Left lobe of liver (tissue), 2 donors: Measurements from ENCODE around the gene TMEM200A. TPM values are rescaled to one million over a fixed set of nuclear protein-coding genes. Genes with fewer than 3 reads are reported as not detected.
"Not testable (repeated sequence)": the region's sequence is repeated elsewhere in the genome, so short reads cannot be mapped to it uniquely, and the experiment has no call there.

Experiments used
- ATAC-seq: fragments of 200-7000 bp; cut with Tn5 transposase; one replicate; pipeline ENCODE4 v1.9.1; 2020; ENCODE audit warnings: mild to moderate bottlenecking, moderate library complexity
- DNase-seq: peaks from one replicate; pipeline ENCODE4 v3.0.0-alpha.2; 2020; ENCODE audit warnings: low spot score
- total RNA-seq: library from RNA; stranded (reverse); gene quantifications from one replicate; pipeline ENCODE4 v1.2.1, GENCODE V29; 2021
- donor health status: DM: no; HTN: no; CAD: no; lungs with moderate emphysema.
- donor health status: DM: no; HTN: yes; CAD: no.

TMEM200A gene
- total RNA-seq: 0.10 TPM

DNA sequence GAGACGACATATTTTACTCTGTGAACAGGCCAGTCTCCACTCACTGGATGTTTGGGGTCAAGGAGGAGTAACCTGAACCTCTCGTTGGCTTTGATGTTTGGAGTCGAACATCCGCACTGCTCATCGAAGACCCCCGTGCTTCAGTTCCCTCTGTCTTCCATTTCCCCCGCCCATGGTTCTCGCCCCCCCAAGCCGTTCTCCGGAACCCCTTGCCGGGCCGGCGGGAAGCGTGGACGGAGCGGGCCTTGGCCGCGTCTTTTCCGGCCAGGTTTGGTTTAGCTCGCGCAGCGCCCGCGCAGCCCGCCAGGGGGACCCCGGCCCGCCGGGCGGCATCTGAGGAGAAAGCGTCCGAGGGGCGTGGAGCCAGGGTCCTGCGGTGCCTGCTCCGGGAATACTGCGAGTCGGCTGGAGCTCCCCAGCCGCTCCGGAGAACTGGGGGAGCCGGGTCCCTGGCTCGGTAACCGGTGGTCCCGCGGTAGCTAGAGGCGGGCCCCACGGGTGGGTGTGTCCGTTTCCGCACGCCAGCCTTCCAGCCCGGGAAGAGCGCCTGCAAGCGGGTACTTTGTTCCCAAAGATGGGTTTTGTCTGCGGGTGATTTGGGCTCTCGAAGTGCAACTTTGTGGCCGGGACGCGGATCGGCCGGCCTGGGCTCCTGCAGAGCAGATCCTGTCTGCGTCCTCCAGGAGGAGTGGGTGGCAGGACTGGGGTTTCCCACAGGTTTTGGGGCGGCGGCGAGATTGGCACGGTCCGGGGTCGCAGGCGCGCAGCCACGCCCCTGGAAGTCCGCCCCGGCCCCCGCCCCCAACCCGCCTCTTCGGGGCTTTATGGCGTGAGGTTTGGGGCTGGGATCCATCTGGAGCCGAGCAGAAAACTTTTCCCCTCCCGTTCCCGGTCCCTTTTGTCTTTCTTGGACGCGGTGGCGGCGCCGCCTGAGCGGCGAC is at the start of gene TMEM200A:
Gene TMEM200A, plus strand, starts transcription at position 852 of the 941 bp plus-strand sequence. CDS start 74,406 bp downstream, outside the sequence.
- DNase-seq (peak; percentile 43), ATAC-seq (peak; percentile 63)

DNA sequence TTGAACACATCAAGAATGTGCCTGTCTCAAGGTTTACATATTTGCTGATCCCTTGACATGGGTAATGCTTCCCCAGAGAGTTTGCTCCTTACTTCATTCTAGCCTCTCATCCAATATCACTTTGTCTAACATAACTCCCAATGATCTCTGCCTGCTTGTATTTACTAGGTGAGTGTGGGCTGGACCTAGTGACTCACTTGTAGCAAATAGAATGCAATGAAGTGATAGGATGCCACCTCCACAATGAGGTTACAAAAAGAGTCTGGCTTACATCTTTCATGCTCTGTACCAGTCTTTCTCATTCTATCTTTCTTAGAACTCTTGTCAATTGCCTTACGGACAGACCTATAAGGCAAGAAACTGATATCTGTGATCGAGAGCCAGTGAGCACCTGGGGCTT is 44.9 kb upstream of the TMEM200A start:
- no peak for DNase-seq
- no peak for ATAC-seq

DNA sequence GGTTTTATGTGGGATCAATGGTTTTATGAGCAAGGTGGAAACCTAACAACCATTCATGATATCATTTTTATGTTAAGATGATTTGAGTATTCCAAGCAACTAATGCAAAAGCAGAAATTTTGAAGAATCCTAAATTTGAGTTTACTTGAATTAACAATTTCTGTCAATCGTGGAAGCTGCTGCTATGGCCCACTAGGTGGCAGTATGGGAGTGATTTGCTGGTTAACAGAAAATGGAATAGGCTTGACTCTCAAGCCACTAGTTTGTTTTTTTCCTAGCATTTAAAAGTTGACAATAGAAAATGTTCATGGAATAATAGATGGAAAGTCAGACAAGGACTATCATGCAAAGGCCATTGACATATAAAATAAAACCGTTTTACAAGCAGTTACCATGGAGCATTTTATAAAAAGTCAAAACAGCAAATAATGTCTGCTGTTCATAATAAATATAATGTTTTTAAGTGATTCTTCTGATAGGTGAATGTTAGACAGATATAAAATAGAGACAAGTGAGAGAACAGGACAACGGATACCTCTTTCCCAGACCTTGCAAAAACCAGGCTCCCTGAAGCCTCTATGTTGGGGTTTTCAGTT is 43.0 kb upstream of the TMEM200A start:
- DNase-seq (no peak), ATAC-seq (peak; percentile 86)

DNA sequence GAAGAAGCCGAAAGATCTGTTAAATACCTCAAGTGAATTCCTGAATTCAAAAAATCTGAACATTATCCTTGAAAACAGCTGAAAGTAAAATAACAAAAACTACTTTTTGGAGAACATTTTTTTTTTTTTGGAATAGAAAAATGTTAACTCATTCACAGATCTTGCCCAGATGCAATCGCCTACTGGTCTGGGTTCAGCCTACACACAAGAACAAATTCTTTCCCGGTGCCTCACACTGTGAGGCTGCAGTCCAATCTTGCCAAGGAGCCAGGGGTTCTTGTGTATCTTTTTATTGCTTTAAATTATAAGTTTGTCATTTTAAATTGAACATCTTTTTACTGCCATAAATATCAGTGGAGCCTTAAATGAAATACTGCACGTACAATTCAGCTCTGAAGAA is 41.2 kb upstream of the TMEM200A start:
- DNase-seq (no peak), ATAC-seq (no peak)

DNA sequence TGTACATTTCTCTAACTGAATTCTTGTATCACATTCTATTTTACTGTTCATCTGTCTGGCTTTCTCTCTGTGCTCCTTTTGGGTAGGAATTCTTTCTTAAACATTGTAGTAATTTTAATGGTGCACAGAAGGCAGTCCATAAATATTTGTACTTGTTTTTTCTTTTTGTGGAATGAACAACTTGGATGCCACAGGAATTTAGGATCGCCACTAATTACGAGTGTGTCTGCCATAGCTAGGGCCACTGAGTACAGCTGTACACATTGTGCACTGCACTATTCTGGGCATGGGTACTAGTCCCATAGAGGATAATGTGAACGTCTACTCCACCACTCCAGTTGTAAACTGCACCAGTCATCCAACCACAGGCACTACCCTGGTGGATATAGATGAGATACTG is 39.3 kb upstream of the TMEM200A start:
- DNase-seq (no peak), ATAC-seq (no peak)

DNA sequence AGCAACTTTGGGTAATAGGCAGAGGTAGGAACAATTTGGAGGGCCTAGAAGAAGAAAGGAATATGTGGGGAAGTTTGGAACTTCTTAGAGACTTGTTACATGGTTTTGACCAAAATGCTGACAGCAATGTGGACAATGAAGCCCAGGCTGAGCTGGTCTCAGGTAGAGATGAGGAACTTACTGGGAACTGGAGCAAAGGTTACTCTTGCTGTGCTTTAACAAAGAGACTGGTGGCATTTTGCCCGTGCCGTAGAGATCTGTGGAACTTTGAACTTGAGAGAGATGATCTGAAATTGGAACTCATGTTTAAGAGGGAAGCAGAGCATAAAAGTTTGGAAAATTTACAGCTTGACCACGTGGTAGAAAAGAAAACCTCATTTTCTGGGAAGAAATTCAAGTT is 28.3 kb upstream of the TMEM200A start:
- DNase-seq (peak; percentile 79), ATAC-seq (peak; percentile 76)

DNA sequence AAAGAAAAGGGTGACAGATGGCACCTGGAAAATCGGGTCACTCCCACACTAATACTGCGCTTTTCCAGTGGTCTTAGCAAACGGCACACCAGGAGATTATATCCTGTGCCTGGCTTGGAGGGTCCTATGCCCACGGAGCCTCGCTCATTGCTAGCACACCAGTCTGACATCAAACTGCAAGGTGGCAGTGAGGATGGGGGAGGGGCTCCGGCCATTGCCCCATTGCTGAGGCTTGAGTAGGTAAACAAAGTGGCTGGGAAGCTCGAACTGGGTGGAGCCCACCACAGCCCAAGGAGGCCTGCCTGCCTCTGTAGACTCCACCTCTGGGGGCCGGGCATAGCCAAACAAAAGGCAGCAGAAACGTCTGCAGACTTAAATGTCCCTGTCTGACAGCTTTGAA is 19.5 kb upstream of the TMEM200A start:
- not testable (repeated sequence) for DNase-seq, ATAC-seq

DNA sequence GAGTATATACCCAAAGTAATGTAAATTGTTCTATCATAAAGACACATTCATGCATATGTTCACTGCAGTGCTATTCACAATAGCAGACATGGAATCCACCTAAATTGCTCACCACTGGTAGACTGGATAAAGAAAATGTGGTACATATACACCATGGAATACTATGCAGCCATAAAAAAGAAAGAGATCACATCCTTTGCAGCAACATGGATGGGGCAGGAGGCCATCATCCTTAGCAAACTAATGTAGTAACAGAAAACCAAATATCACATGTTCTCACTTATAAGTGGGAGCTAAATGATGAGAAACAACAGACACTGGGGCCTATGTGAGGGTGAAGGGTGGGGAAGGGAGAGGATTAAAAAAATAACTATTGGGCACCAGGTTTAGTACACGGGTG is 11.5 kb upstream of the TMEM200A start:
- no peak for ATAC-seq
- no peak for DNase-seq

DNA sequence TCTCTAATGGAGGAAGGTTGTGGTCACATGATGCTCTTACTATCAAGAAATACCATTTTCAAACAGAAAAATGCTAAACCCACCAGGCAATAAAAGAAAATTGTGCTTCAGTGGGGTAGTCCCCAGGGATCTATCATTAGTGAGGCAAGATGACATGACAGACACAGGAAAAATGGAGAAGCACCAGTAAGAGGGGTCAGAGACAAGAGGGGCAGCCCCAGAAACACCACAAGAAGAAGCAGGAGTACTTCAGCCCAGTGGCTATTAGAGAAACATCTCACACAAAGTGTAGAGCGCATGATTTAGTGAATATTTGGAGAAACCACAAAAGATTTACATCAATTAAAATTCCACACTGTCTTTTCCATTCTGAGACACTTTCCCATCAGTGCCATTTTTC is 10.2 kb upstream of the TMEM200A start:
- DNase-seq (no peak), ATAC-seq (no peak)

DNA sequence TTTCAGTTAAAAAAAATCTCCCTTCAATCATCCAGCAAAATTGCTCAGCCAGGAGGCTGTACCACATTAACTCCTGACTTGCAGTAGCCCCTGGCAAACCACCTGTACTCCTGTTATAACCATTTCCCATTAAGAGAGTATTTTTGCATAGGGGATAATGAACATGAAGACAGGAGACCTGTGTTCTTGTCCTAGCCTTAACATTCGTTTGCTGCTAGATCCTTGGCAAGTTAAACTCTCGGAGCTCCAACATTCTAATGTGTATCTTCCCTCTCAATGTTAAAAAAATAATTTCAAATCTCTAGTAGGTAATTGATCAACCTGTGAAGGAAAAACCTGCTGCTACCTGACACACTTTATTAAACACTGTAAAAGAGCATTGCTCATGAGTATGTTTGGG is 8.4 kb upstream of the TMEM200A start:
- ATAC-seq (no peak), DNase-seq (no peak)

DNA sequence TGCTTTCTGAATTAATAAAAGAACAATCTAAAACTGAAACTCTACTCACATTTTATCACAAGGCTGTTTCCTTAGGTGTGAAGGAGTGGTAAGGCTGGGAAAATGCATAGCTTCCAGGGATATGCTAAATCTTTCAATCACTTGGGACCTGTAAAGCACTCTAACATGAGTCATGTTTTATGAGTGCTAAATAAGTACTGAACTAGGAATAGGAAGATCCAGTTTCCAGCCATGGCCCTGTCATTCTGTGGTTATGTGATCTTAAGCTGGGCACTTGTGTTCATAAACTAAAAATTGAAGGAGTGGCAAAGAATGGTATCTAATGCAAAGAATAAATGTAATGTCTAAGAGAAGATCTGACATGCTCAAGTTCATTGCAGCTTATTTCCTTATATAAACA is 6.1 kb upstream of the TMEM200A start:
- DNase-seq (no peak), ATAC-seq (no peak)

DNA sequence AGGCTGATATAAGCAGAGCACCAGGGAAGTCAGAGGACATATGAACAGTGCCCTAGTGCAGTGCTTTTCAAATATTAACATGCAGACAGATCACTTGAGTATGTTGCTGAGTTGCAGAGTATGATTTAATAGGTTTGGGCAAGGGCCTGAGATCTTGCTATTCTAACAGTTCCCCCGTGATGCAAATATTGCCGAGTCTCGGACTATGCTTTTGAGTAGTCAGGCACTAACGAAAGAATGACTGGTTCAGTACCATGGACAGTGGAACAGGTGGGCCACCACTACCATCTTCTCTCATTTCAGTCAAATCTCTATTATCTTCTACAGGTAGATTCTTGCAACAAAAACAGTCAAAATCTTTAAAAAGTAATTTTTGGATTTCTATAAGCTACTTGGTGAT is 3.7 kb upstream of the TMEM200A start:
- DNase-seq (no peak), ATAC-seq (peak; percentile 53)

DNA sequence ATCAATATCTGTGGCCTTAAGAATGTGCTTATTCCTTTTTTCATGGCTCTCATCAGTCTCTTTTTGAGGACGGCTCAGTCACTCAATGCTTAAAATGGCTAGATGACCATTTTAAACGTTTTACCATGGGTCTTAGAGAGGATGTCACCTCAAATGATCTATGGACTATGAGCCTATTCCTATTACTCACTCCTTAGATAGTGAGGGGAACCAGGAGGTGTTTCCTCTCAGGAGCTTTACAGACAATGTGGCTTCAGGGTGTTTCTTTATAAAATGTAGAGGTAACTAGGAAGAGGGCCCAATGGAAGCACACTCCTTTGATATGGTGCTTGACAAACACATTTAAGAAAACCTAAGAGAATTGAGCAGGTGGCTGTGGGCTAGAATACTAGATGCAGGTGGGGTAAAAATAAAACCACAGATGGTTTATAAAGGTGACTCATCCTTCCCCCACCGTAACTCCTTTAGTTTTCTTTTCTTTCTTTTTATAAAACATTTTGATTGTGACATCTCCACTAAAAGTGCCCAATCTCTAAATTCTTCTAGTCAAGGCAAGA is 1.5 kb upstream of the TMEM200A start:
- no peak for DNase-seq
- ATAC-seq: no peak

DNA sequence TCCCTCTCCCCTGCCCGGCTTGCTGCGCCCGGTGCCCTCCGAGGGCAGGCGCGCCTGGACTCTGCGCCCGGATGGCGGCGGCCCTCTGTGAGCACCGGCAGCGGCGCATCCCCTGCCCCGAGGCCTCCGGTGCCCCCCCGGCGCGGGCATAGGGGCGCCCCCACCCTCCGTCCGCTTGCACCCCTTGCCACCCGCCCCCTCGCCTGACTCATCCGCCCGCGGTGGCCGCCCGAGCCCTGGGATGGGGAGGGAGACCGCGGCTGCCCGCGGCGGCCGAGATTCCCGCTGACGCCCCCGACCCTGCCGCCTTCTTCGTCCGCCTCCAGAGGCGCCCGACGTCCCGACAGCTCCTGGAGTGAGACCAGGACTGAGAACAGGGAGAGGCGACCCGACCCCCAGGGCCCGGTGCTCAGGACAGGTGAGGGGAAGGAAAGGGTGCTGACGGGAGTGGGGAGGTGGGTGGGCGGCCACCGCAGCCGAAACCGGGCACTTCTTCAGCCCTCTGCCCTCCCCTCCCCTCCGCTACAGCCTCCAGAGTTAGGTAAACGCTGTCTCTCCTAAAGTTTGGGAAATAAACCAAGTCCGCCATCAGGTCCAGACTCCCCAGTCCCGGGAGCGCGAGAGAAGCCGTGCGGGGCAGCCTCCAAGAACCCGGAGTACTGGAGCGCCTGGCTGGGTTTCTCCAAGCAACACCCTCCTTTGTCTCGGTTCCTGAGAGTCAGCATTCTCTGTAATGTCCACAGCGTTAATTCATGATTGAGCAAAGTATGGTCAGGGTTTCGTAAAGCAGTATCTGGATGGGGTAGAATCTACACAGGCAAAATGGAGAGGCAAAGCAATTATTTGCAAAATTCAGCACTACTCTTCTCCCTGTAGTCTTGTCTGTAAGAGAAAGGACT is 539 bp downstream of the TMEM200A start:
- DNase-seq: no peak
- ATAC-seq: peak; percentile 62

DNA sequence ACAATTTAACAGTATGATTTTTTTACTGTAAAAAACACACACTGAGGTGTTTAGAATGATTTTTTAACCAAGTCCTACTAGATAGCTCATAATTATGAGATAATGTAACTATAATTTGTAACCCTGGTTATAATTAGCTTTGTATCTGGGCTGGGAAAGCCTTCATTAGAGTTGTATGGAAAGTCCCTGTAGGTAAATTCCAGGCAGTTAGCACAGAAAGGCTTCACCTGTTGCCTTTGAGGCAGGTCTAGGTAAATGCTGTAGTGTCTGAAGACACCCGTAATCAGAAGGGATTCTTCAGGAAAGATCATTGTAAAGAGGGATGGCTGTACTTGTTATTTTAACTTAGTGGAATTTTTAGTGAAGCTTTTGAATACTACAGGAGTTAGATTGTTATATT is 1.9 kb downstream of the TMEM200A start:
- DNase-seq (no peak), ATAC-seq (no peak)

DNA sequence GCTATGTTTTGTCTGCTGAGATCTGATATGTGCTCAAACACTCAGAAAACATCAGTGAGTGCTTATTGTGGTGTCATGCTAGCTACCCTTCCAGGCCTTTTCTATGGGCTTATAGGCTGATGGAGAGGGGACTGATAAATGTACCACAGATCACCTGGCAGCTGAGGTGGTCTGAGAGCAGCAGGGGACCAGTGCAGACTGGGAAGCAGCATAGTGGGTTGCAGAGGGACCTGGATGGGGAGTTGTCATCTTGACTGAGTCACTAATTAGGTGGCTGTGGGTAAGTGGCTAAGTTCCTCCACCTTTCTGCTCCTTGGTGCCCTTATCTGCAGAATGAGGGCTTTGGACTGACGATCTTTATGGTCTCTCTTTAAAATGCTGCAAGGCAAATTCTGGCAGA is 2.8 kb downstream of the TMEM200A start:
- DNase-seq (no peak), ATAC-seq (no peak)

DNA sequence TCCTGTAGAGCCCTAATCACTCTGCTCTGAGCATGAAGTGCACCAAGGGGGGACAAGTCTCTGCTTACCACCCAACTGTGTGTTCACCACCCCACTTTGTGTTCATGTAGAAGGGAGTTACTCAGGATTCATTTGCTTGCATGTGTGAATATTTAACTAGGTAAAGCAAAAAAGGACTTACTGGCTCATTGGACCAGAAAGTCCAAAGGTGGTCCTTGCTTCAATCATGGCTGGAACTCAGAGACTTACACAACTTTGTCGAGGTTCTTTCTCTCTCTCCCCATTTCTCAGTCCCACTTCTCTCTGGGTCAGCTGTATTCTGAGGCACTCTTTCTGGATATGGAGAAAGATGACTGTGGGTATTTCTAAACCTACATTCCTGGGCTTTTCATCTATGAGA is 4.0 kb downstream of the TMEM200A start:
- DNase-seq (no peak), ATAC-seq (no peak)

DNA sequence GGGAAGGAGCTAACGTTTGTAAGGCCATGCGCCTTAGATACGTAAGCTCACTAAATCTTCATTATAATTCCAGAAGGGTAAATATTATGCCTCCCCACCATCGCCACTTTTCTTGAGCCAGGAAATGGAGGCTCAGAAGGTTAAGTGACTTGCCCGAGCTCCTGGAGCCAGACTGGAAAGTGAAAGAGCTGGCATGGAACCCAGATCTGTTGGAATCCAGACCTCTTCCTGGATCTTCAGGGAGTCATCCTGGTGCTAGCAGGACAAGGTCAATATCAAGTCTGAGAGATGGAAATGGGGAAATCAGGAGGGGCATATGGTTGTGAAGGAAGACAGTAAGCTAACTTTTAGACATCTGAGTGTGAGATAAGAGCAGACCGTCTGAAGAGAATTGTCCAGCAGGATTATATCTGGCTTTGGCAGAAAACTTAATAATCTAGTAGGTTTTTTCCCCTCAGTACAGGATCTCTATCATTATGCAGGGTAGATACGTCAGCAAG is 6.2 kb downstream of the TMEM200A start:
- DNase-seq (no peak), ATAC-seq (no peak)

DNA sequence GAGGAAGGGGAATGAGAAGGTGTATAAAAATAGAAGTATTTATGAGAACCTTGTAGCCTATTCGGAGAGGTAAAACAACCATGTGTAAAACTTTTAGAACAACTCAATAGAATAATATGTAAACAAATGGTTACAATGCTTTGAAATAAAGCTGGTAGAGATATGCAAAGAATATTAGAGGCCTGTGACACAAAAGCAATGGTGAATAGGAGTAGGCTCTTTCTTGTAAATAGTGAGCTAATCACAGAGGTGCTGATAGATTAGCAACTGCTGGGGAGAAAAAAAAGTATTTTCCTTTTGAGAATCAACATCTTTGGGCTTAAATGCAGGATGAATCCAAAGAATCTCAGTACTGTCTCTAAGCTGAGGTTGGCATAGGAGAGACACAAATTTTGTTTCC is 7.0 kb downstream of the TMEM200A start:
- ATAC-seq: no peak

DNA sequence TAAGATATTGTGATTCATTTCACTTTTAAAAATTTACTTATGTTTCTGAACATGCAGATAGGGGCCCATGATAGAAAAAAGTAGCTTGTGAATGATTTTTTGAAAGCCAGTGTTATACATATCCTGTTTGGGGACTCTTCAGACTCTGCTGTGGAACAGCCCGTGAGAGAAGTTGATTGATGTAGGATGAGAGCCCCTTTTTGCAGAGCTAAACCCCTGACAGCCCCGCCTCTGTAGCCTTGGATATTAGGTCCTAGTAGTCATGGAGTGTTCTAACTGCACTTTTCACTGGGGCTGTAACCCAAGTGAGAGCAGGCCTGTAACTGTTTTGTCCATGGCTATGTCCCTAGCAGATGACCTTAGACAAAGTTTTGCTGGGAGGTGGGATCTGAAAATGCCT is 8.2 kb downstream of the TMEM200A start:
- ATAC-seq: no peak

More for the DNA sequence above, 7.0 kb downstream of the TMEM200A start:
- no peak for DNase-seq

DNA sequence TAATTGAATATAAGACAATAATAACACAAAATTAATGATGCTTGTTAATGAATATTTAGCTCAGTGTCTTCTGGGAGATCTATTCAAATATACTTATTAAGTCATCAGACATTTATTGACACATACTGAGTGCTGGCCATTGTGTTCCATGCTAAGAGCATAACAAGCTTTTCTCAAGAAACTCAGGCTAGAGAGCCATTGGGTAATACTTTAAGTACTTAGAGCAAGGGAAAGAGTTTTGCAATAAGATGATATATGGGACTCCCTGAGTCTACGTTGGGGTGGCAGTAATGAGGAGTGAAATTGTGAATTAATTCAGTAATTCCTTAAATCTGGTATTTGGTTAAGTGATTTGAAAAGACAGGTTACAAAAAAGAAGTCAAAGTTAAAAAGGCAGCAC is 11.1 kb downstream of the TMEM200A start:
- ATAC-seq (no peak), DNase-seq (no peak)

More for the DNA sequence above, 8.2 kb downstream of the TMEM200A start:
- no peak for DNase-seq
